Epithelial cell of esophagus (primary cell): Measurements from ENCODE around the gene IL15RA.

Experiments
- DNase-seq: peaks from one replicate; pipeline ENCODE4 v3.0.0; 2010; ENCODE audit warnings: low read depth
- H3K4me3 ChIP-seq: 2 replicates; pipeline ENCODE4 v1.5.1; 2011; ENCODE audit warnings: mild to moderate bottlenecking, low read length, control low read depth
- CTCF ChIP-seq: IDR thresholded peaks from 2 replicates; pipeline ENCODE4 v1.5.1; 2011; ENCODE audit warnings: low read depth, mild to moderate bottlenecking, low read length, control low read depth, inconsistent platforms; ENCODE audit not compliant: insufficient read depth; ENCODE audit errors: missing control alignments

IL15RA gene

DNA sequence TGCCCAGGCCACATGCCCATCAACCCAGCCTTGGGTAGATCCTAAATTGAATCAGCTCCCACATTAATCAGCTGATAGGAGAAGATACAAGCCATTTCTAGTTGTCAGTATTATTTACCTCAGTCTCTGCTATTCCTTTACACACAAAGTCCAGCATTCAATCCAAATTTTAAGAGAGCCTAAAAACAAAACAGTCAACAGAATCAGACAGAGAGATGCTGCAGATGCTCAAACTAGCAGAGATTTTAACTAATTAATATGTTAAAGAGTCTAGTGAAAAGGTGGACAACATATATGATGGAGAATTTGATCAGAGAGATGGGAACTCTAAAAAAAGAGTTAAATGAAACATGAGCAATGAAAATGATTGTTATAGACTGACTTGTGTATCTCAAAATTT lies 14.4 kb upstream of the IL15RA start:
- no peak overlapping the region for H3K4me3 ChIP-seq
- no peak for DNase-seq
- no peak for TF ChIP-seq CTCF

DNA sequence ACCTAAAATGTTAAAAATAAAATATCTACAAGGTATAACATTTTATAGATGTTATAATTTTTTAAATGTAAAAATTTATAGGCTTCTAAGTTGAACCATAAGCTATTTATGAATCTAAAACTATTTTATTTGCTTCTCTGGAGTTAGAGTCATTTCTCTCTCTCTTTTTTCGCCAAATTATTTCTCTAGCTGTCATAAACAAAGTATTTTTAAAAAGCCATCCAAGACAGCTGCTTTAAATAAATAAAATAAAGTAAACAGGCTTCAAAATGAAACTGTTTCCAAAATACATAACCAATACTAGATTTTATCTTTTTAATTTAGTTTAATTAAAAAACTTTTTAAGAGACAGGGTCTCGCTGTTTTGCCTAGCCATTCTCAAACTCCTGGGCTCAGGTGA lies 12.4 kb upstream of the IL15RA start:
- no peak overlapping the region for H3K4me3 ChIP-seq
- DNase-seq, result no peak
- TF ChIP-seq CTCF, result no peak

GRCh38 chr10:5988336-5988920 lies 11.1 kb upstream of the IL15RA start:
- no peak overlapping the region for H3K4me3 ChIP-seq
- no peak for TF ChIP-seq CTCF
- no peak for DNase-seq

DNA sequence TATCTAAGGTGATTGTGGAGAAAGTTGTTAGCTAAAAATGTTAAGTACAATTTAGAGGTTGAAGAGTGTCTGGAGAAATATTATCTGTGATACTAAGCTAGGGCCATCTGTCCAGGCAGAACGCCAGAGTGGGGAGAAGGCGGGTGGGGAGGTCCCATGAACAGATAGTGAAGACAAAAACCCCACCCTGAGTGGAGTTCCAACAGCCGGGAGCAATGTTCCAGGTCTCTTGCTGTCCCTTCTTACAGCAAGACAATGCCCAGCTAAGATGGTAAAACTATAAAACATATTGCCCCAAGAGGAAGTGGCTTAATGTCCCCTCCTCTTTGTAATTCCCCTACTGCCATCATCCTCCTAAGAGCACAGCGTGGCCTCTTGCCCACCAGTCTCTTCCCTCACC lies 10.4 kb upstream of the IL15RA start:
- no peak for DNase-seq
- TF ChIP-seq CTCF, result no peak
- no peak overlapping the region for H3K4me3 ChIP-seq

DNA sequence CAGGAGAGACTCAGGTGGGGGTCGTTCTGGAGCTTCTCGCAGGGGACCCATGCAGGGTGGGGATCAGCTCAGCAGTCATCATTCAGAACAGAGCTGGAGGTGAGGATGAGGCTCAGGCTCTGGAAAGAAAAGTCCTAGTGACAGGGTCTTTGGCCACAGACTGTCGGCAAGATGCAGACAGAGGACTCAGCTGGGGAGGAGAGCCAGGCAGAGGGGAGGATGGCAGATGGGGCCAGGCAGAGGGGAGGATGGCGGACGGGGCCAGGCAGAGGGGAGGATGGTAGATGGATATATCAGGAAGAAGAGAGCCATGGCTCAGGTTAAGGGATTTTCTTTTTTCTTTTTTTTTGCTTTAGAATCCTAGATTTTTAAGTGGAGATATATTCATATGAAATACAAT lies 7.7 kb upstream of the IL15RA start:
- TF ChIP-seq CTCF, result no peak
- DNase-seq, result no peak
- H3K4me3 ChIP-seq, result no peak overlapping the region

DNA sequence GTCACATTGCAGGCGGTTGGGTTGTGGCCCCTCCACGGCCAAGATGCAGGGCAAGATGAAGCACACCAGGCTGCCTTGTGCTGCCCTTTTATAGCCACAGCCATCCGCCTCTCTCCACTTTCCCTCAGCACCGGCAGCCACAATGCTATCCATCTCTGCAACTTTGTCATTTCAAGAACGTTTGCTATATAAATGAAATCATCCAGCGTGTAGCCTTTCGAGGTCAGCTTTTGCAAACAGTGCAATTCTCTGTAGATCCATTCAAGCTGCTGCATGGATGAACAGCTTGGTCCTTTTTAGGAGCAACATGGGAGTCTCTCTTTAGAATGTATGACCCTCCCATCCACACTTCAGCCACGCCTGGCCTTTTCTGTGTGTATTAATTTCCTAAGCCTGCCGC lies 6.4 kb upstream of the IL15RA start:
- H3K4me3 ChIP-seq, result no peak overlapping the region
- no peak for DNase-seq
- no peak for TF ChIP-seq CTCF

DNA sequence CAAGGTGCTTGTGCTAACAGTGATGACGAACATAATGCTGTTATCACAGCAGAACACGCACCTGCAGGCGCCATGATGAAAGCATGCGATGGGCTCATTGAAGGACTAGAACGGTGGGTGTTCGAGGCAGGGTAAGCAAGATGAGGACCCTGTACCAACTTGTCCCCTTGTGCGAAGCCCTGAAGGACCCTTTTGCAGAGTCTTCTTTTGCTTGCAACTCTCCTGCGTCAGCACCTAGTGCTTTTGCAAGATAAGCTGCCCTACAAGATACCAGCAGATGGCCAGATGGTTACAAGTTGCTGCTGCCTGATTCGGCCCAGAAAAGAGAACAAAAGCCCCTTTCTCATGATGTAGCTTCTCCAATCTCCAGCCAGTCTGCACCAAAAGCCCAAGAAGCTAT lies 4.2 kb upstream of the IL15RA start:
- no peak for DNase-seq
- TF ChIP-seq CTCF, result no peak
- H3K4me3 ChIP-seq, result no peak overlapping the region
